Measurements from ENCODE around the gene CELF2.

- TF ChIP-seq EZH2phosphoT487 (IDR thresholded peaks at IDR 0.05; ENCODE audit: insufficient read depth, low read depth) (no peak), EZH2 (IDR thresholded peaks at IDR 0.05; ENCODE audit: insufficient read depth, poor library complexity, severe bottlenecking) (no peak)
These were observed 3.8 kb upstream of the CELF2 start for GRCh38 chr10:11013836-11014235.

All from GM23248 (cell line).